GM18861 (cell line): Measurements from ENCODE around the gene PLXND1.

Experiments used
- ATAC-seq: cut with Tn5 transposase; IDR thresholded peaks from one replicate; pipeline ENCODE4 v1.9.1; 2021; ENCODE audit not compliant: unreplicated experiment

Gene PLXND1

GRCh38 chr3:129627350-129628168, 21.1 kb upstream of the PLXND1 start:
- ATAC-seq: no peak

DNA sequence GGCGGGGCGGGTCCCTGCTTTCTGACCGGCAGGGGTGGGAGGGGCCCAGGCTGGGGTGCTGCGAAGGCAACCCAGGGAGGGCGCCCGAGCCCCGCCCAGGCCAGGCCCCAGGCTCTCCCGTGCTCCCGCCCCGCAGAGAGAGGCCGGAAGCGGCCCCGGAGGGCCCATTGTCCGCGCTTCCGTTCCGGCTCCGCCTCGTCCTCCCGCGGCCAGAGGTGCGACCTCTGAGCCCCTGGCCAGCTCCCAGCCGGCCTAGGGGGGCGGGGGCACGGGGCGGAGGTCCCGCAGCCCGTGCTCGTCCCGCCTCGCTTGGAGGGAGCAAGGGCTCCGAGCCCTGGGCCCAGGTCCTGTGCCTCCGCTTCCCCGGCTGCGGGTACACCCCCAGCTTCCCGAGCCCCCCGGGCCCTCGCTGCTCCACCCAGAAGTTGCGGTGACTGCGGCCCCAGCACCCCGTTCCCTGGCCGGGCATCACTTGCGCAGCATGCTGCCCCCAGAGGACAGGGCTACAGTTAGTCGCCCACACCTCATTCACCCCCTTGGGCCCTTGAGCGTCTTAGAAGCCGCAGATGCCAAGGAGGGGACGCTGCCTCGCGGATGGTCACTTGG, 20.4 kb upstream of the PLXND1 start:
- ATAC-seq: peak; percentile 93

- ATAC-seq: no peak
Measured at GRCh38 chr3:129625072-129625874, 18.8 kb upstream of the PLXND1 start.

- ATAC-seq: no peak
Measured at GRCh38 chr3:129624347-129625071, 18.0 kb upstream of the PLXND1 start.

DNA sequence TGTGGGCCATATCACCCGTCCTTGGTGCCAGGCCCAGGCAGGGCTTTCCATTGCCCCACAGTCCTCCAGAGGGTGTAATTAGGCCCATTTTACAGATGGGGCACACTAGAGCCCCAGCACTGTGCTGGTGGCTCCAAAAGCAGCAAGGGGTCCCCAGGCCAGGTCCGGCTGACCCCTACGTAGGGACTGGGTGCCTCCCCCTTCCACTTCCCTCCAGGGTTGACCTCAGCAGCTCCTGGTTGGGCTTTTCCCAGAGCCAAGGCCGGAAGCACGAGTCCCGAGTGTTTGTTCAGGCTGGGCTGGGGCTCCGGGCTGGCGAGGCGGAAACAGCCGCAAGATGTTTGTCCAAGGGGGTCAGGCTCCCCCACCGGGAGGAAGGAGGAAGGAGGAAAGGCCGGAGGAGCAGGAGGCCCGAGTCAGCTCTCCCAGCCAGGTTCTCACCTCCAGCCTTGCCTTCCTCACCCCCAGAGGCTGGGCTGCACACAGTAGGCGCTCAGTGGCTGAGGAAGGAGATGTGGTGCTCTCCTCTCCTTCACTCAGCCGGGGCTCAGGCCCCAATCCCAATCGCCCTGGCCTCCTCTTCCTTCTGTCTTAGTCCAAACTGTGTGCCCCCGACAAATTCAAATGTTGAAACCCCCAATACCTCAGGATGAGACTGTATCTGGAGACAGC, 17.1 kb upstream of the PLXND1 start:
- ATAC-seq: no peak

GRCh38 chr3:129622933-129623332, 16.5 kb upstream of the PLXND1 start:
- no peak for ATAC-seq

DNA sequence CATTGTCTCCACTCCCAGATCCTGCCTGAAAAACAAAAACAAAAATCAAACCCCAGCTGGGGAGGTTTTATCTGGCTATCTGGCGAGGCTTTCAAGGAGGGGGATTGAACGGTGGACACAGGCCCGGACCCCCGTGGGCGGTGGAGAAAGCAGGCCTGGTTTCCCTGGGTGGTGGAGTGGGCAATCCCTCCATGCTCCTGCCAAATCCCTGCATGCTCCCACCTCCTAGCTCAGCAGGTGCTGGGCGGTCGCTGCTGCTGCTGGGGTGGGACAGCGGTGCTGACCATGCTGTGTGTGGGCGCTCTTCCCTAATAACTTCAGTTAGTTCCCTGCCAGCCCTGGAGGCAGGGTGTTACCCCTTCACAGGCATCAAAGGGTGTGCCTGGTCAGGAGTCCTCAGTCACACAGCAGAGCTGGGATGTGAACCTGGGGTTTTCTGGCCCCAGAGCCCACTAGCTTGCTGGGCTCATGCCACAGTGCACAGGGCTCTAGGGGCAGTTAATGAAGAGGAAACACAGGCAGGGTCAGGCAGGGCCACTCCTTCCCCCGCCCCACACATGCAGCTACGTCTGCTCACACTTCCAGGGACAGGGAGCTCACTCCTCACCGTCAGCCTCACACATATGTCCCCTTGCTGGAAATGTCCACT, 15.9 kb upstream of the PLXND1 start:
- ATAC-seq: no peak

DNA sequence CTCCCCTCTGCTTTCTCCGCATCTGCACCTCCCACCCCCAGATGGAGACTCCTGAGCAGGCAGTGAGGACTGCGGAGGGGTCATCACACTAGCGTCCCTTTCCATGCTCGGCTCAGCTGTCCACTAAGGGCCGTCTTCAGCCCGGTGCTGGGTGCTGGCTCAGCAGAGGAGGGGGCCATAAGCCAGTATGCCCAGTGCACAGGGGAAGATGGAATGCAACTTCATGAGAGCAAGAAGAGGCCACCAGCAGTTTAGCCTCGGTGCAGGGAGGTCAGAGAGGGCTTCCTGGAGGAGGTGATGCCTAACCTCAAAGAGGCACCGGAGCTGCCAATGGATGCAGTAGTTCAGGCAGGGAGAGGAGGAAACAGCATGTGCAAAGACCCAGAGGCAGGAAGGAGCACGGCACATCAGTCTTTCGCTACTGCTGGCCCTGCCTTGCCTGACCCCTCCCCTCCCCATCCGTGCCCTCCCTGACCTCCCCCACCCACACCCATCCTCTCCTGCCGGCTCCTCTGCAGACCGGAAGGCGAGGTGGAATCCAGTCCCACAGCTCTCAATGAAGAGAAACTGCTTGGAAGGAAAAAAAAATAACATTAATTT, 15.2 kb upstream of the PLXND1 start:
- no peak for ATAC-seq

DNA sequence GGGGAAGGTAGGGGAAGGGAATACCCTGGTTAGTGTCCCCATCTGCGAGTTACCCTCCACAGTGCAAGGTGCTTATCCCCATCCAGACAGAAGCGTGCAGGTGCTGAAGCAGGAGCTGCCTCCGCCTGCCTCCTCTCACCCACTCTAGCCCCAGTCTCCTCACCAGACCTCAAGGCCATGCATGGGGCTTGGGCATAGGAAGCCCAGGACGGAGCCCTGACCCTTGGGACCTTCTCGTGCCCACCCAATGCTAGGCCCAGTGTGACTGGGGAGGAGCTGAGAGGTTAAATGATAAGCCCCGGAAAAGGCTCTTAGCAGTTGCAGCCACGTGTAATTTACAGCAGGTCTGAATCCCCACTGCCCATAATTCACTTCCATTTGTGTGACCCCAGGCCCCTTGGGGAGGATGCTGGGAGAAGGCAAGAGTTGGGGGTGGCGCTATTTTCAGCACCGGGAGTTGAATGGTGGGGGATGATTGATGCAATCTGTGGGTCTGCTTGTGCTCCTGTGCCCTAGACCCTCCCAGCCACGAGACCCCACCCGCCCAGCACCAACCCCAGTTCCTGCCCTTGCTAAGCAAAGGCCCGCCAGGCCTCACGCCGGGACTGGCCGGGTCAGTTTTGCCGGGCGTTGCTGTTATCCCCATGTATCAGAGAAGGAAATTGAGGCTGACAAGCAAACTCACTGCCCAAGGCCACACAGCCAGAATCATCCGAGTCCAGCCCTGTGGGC, 14.5 kb upstream of the PLXND1 start:
- ATAC-seq: no peak

- ATAC-seq: no peak
Measured at GRCh38 chr3:129619726-129620162, 13.3 kb upstream of the PLXND1 start.

DNA sequence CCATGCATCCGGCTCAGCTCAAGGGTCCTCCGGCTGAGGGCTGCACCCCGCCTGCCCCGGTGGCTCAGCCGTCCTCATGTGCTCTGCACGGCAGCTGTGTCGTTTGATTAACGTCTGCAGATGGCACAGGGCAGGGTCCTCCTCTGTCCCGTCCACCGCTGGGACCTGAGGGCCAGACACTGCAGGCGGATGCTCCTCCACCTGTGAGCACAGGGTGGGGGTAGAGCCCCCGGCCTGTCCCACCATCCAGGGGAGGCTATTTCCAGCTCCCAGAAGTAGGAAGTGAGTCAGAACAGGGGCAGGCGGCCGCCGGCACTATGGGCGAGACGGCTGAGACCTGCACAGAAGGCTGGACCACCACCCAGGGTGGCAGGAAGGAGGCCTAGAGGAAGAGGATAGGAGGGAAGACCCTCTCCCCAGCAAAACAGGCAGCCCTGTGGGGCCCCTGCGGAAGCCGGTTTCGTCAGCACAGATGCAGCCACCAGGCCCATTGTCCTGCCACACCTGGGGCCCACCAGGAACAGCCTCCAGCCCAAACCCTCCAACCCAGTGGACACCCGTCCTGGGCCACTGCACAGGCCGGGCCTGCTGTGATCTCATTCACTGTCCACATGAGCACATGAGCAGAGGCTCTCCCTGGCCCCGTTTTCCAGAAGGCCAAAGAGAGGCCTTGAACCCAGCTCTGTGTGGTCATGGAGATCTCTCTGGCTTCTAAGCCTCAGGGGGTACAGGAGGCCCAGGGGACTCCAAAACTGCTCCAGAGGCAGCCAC, 12.6 kb upstream of the PLXND1 start:
- ATAC-seq: no peak

- no peak for ATAC-seq
Measured at GRCh38 chr3:129618186-129618820, 11.8 kb upstream of the PLXND1 start.

DNA sequence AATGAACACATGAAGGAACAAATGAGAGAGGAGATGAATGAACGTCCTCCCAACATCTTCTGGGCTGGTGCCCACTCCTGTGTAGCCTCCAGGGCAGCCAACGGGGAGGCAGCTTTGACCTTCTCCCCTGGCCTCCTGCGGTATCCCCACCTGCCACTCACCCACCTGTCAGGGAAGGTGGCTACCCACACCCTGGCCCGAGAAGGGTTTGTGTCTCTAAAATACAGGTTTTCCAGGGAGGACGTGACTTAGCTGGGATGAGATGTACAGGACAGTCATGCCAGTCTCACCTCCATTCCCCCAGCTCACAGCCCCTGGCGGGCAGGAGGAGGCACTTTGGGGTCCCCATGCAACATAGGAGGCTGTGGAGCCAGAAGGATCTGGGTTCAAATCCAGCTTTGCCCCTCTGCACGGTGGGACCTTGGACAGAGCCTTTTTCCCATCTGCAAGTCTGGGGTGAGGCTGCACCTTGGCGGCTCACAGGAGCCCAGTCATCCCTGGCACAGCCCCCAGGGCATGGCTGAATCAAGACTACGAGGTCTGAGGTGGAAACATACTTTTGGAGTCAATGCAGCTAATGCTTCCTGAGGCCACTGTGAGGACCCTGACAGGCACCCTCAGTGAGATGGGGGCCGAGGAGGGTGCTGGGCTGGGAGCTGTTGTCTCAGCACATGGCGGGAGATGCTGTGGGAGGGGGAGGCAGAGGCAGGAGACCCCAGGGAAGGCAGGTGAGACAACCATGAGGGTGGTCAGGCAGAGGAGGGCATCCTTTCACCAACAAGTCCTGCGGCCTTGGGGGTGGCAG, 11.1 kb upstream of the PLXND1 start:
- ATAC-seq: no peak

DNA sequence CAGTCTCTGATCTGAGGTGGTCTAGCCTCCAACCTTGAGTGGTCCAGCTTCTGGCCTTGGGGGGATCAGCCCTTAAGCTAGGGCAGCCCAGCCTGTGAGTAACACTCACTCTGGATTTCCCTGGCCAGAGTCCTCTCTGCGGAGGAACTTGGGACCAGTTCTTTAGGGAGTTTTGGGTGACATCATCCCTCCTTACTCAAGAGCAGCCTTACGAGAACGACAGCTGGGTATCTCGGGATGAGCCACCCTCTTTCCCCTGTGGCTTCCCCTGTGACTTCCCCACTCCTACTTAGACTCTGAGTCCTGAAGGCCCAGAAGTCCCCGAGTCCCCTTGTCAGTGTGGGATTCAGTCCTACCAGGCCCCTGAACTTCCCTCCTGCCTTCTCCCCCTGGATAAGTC, 10.2 kb upstream of the PLXND1 start:
- no peak for ATAC-seq

DNA sequence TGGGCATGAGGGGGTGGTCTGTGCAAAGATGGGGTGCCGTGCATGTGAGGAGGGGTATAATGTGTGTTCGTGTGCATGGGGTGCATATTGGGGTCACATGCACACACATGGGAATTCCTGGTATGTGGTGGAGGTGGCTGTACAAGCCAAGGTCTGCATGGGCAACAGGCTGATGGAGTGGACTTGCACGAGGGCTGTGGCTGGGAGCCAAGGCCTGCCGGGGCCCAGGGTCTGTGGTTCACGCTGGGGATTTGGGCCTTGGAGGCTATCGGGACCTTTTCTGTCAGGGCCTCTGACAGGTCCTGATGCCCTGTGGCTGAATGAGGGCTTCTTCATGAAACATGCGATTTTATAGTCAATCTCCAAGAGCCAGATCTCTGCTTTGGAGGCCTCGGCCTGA, 9.8 kb upstream of the PLXND1 start:
- ATAC-seq: no peak

- ATAC-seq: no peak
Measured at GRCh38 chr3:129615751-129616281, 9.3 kb upstream of the PLXND1 start.

DNA sequence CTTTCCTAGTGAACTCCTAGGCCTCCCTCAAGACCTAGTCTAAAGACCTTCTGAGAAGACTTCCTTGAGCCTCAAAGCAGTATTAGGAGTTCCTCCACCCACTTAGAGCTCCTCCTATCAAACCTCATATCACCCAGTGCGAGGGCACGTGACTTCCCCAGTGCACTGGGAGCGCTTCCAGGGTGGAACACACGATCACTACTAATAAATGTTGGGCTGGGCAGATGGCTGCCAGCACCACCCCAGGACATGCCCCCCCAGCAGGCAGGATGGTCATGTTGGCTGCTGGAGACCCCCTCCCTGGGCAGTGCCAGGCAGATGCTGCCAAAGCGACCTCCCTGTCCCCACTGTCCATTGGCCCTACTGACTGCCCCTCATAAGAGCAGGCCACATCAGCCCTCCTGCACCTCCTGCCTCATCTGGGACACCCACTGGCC, 8.5 kb upstream of the PLXND1 start:
- no peak for ATAC-seq
